ENCODE data around the gene AFAP1L2. TPM values are rescaled to one million over a fixed set of nuclear protein-coding genes. Genes with fewer than 3 reads are reported as not detected.
A peak's percentile ranks its signal among the peaks of the same experiment; 100 is the strongest.

Gene AFAP1L2
- total and polyA plus RNA-seq, 7 donors = 0.75 to 3.6 (median 1.7) TPM

DNA sequence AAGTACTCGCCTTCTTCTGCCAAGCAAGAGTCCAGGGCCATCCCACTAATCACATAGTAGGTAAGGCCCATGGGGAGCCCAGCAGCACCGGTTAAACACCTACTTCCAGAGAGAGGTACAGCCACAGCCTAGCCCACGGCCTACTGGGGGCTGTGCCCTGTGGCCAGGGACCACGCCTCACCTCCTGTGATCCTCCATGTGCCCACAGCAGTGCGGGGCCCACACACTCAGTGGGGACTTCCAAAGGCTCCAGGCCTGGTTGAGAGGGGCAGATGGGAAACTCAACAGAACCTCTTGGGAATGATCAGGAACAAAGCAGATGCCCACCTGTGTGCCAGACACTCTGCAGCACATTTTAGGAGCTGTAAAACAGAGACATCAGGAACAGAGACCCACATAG lies 19.7 kb downstream of the AFAP1L2 start:
- ATAC-seq = no peak

DNA sequence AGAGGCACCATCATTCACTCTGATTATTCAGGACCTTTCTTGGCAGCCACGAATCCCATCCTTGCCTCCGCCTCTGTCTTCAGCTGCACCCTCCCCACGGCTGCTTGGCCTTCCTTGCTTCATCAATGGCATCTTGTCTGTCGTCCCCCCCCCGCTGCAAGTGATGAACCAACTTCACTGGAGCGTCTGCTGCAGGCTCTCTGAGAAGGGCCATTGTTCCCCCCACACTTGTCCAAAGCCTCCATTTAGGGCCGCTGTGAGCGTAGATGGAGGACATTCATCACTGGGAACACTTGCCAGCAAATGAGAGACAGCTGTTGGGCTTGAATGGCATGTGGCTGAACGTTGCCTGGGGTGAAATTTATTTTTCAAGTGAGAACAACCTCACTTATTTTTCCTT lies 20.1 kb downstream of the AFAP1L2 start:
- no peak overlapping the region for H3K27ac ChIP-seq
- no peak overlapping the region for H3K4me3 ChIP-seq
- DNase-seq (no peak), ATAC-seq (no peak)
- H3K4me1 ChIP-seq = no peaks in the 10 kb centered on the region
- intact Hi-C loops (cut with DNase I) = no loop called here
- no peaks in the 10 kb centered on the region for H3K36me3 ChIP-seq (ENCODE audit: insufficient read depth in 1 of 2, low read depth in 1 of 2)
- H3K9me3 ChIP-seq = no peaks in the 10 kb centered on the region
- WGBS, 3 donors = 32 to 60% (median 45%) methylated on average over 9 of the region's 9 CpGs
- TF ChIP-seq, protein P1, sequence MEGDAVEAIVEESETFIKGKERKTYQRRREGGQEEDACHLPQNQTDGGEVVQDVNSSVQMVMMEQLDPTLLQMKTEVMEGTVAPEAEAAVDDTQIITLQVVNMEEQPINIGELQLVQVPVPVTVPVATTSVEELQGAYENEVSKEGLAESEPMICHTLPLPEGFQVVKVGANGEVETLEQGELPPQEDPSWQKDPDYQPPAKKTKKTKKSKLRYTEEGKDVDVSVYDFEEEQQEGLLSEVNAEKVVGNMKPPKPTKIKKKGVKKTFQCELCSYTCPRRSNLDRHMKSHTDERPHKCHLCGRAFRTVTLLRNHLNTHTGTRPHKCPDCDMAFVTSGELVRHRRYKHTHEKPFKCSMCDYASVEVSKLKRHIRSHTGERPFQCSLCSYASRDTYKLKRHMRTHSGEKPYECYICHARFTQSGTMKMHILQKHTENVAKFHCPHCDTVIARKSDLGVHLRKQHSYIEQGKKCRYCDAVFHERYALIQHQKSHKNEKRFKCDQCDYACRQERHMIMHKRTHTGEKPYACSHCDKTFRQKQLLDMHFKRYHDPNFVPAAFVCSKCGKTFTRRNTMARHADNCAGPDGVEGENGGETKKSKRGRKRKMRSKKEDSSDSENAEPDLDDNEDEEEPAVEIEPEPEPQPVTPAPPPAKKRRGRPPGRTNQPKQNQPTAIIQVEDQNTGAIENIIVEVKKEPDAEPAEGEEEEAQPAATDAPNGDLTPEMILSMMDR (IDR thresholded peaks at IDR 0.05) = no peak
- H3K27me3 ChIP-seq (ENCODE audit: insufficient read depth in 3 of 3, low read length in 2 of 3) = peaks cover 0 to 21% (median 0%) of the 10 kb centered on the region in 3 donors

More for the DNA sequence above, 19.7 kb downstream of the AFAP1L2 start:
- Histone ChIP-seq H3K27ac (no peak overlapping the region), H3K36me3 (ENCODE audit: insufficient read depth in 1 of 2, low read depth in 1 of 2) (no peaks in the 10 kb centered on the region), H3K27me3 (ENCODE audit: insufficient read depth in 3 of 3, low read length in 2 of 3) (peaks cover 0 to 21% (median 0%) of the 10 kb centered on the region in 3 donors), H3K4me3 (no peak overlapping the region), H3K4me1 (no peaks in the 10 kb centered on the region), H3K9me3 (no peaks in the 10 kb centered on the region)
- DNase-seq = no peak
- 53 to 73% (median 54%) methylated on average over 5 of the region's 5 CpGs for WGBS, 3 donors
- TF ChIP-seq, protein P1 (IDR thresholded peaks at IDR 0.05) = no peak
- intact Hi-C loops (cut with DNase I) = no loop called here

DNA sequence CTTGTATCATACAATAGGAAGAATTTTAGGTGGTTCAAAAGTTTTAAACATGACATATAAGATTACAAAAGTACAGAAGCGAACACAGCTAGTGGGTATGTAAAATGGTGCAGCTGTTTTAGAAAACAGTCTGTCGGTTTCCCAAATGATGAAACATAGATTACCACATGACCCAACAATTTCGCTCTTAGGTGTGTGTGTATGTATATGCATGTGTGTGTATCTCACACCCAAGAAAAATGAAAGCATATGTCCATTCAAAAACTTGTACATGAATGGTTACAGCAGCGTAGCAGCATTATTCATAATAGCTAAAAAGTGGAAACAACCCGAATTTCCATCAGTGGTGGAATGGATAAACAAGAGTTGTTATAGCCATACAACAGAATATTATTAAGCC lies 23.5 kb downstream of the AFAP1L2 start:
- DNase-seq (no peak), ATAC-seq (no peak)
- TF ChIP-seq, protein P1 (IDR thresholded peaks at IDR 0.05) = no peak
- no peaks in the 10 kb centered on the region for H3K9me3 ChIP-seq
- intact Hi-C loops (cut with DNase I) = no loop called here
- peaks cover 0 to 17% (median 0%) of the 10 kb centered on the region in 3 donors for H3K27me3 ChIP-seq (ENCODE audit: insufficient read depth in 3 of 3, low read length in 2 of 3)
- H3K4me1 ChIP-seq = no peaks in the 10 kb centered on the region
- no peak overlapping the region for H3K4me3 ChIP-seq
- H3K27ac ChIP-seq = no peak overlapping the region
- WGBS, 3 donors = 84 to 88% (median 86%) methylated on average over 5 of the region's 5 CpGs
- H3K36me3 ChIP-seq (ENCODE audit: insufficient read depth in 1 of 2, low read depth in 1 of 2) = no peaks in the 10 kb centered on the region

DNA sequence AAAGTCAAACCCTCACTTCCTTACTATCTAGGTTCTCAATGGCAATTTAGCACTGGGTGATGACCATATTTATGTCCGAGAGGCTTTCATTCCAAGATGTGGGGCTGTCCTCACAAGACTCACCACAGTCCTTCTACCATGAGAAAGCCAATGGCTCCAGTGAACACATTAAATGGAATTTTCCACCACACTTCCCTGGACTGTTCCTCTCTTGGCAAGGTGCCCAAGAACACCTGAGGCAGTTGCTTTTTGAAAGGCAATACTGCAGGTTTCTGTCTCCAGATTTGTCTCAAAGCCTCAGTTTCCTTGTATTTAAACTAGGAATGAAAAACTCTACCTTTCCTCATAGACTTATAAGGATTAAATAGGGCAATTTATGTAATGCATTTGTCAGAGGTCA lies 24.2 kb downstream of the AFAP1L2 start:
- Histone ChIP-seq H3K9me3 (no peaks in the 10 kb centered on the region), H3K4me3 (no peak overlapping the region), H3K27ac (peak overlapping the region; percentile 17), H3K36me3 (ENCODE audit: insufficient read depth in 1 of 2, low read depth in 1 of 2) (no peaks in the 10 kb centered on the region), H3K4me1 (no peaks in the 10 kb centered on the region), H3K27me3 (ENCODE audit: insufficient read depth in 3 of 3, low read length in 2 of 3) (peaks cover 0 to 16% (median 0%) of the 10 kb centered on the region in 3 donors)
- ATAC-seq (no peak), DNase-seq (no peak)
- intact Hi-C loops (cut with DNase I) = no loop called here
- TF ChIP-seq, protein P1 (IDR thresholded peaks at IDR 0.05) = no peak
- whole genome bisulfite sequencing, 3 donors = 56 to 63% (median 62%) methylated on average over 1 of the region's 1 CpG

DNA sequence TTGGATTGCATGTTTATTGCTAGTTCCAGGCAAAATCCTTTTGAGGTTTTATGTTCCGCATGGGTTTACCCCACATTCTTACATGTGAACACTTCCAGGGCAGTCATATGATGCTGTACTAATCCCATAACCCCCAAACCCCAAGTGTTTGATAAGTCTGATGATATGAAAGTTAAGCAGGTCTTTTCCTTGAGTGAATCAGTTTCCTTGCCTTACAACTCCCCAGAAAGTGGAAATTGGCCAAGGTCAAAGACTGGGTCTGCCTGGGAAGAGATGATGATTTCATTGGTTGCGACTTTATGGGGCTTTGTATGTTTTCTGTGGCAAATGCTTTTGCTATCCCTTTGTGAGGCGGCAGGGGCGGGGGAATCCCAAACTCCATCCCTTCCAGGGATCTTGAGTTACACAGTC lies 24.7 kb downstream of the AFAP1L2 start:
- Histone ChIP-seq H3K27ac (peak overlapping the region; percentile 17), H3K4me1 (no peaks in the 10 kb centered on the region), H3K9me3 (no peaks in the 10 kb centered on the region), H3K27me3 (ENCODE audit: insufficient read depth in 3 of 3, low read length in 2 of 3) (peaks cover 0 to 16% (median 0%) of the 10 kb centered on the region in 3 donors), H3K36me3 (ENCODE audit: insufficient read depth in 1 of 2, low read depth in 1 of 2) (no peaks in the 10 kb centered on the region), H3K4me3 (no peak overlapping the region)
- TF ChIP-seq, protein P1 (IDR thresholded peaks at IDR 0.05) = no peak
- DNase-seq (no peak), ATAC-seq (no peak)
- 27 to 50% (median 45%) methylated on average over 4 of the region's 4 CpGs for WGBS, 3 donors
- intact Hi-C loops (cut with DNase I) = no loop called here
